GM21528 (cell line): Measurements from ENCODE around the gene GNAQ.
"Not testable (repeated sequence)": the region's sequence is repeated elsewhere in the genome, so short reads cannot be mapped to it uniquely, and the experiment has no call there.

Experiments used
- ATAC-seq: cut with Tn5 transposase; IDR thresholded peaks from one replicate; pipeline ENCODE4 v1.9.1; 2021; ENCODE audit warnings: mild to moderate bottlenecking, moderate library complexity; ENCODE audit not compliant: unreplicated experiment, low FRiP score

Gene GNAQ

DNA sequence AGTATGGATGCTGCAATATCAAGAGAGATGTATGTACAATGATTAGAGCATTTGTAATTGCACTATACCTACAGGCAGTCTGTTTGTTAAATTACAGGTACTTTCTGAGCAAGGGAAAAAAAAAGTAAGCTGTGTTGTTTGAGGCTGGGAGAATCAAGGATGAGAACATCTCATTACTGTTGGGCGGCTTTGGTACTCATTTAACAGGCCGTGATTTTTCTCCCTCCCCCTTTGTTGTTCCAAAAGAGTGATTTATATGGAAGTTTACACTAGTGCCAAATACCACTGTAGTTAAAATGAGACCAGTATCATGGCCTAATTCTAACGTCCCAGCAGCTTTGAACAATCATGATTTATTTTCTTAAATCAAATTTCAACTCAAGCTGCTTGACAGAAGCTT lies 312.3 kb downstream of the GNAQ start:
- ATAC-seq, result no peak

- ATAC-seq, result not testable (repeated sequence)
Measured at GRCh38 chr9:77718298-77718640, 313.3 kb downstream of the GNAQ start.

GRCh38 chr9:77717608-77718297 lies 313.9 kb downstream of the GNAQ start:
- not testable (repeated sequence) for ATAC-seq

- ATAC-seq, result no peak
Measured at GRCh38 chr9:77714077-77714549, 317.5 kb downstream of the GNAQ start.

DNA sequence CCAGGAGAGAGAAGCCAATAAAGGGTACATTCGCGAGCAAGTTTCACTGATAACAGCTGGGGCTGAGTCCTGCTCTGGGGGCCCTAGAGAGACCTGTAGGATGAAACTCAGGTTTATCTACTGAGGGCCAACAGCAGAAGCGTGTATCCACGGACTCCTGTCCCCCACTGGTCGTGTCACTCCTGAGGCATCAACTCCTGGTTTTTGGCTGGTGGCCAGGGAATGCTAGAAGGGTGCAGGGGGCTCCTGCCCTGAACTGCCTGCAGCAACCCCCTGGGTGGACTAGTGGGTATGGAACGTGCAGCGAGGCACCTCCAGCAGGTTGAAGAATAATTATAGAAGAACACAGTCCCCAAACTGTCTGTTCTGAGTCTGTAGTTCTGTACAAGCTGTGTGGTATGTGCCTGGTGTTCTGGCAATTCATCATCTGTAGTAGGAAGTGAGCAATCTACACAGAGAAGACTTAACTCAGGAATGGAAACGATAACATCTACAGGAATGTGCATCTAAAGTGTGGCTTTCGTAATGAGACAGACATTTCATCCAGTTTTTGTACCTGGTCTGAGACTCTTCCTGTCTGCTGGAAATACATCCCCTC lies 319.0 kb downstream of the GNAQ start:
- no peak for ATAC-seq

DNA sequence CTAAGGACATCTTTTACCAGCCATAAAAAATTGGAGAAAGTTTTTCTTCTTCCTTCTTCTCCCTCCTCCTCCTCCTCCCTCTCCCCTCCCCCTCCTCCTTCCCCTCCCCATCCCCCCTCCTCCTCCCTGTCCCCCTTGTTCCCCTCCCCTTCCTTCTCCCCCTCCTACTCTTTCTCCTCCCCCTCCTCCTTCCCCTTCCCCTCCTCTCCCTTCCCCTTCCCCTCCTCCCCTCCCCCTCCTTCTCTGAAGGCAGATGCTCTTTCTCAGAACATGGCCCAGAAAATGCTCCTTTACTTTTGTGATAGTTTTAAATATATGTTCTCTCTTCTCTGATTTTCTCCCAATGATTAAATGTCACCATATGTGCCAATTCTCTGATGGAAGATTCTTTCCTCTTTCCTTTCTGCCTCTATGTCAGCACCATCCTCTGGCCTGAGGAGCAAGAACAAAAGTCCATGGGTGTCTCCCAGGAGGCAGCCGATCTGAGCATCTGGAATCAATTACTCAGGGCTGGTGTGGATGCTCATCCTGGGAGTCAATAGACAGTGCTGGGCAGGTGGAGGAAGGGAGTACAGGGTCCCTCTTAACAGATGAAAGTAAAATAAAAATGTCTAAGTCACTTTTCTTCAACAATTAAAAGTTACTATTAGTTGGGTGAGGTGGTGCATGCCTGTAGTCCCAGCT lies 320.5 kb downstream of the GNAQ start:
- no peak for ATAC-seq

DNA sequence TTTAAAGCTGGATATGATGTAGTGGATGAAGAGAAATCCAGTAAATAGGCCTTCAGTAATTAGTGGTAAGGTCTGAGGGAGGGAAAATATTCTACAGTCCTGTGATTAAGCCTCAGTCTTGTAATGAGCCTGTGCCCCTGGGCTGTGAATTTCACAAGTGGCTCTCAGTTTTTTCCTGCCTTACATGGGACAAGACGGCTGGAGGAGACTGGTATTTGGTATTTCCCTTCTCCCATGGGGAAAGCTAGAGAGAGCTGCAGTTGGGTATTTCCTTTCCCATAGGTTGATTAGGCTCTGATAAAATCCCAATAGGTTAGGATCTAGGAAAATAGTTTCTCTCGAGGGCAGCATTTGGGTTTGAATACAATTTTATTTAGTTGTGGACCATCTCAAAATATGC lies 321.3 kb downstream of the GNAQ start:
- no peak for ATAC-seq

- no peak for ATAC-seq
Measured at GRCh38 chr9:77708064-77708815, 323.4 kb downstream of the GNAQ start.

GRCh38 chr9:77707383-77708063 lies 324.1 kb downstream of the GNAQ start:
- ATAC-seq, result no peak

DNA sequence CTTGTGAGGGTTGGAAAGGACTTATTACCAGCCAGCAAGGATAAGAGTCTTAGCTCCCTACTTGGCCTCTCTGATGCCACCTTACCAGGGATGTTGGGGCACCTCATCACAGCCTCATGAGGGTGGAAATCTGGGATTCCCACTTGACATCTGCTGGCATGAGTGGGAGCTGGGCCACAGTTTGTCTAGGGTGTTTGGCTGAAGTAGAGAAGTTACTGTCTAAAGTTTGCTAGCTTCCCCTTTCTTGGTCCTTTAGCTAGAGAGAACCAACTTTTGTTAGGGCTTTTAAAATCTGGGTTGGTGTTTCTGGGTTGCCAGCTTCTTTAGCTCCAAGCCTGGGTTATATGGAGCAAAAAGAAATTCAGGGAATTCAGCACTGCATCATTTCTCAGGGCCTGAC lies 326.0 kb downstream of the GNAQ start:
- ATAC-seq, result no peak

DNA sequence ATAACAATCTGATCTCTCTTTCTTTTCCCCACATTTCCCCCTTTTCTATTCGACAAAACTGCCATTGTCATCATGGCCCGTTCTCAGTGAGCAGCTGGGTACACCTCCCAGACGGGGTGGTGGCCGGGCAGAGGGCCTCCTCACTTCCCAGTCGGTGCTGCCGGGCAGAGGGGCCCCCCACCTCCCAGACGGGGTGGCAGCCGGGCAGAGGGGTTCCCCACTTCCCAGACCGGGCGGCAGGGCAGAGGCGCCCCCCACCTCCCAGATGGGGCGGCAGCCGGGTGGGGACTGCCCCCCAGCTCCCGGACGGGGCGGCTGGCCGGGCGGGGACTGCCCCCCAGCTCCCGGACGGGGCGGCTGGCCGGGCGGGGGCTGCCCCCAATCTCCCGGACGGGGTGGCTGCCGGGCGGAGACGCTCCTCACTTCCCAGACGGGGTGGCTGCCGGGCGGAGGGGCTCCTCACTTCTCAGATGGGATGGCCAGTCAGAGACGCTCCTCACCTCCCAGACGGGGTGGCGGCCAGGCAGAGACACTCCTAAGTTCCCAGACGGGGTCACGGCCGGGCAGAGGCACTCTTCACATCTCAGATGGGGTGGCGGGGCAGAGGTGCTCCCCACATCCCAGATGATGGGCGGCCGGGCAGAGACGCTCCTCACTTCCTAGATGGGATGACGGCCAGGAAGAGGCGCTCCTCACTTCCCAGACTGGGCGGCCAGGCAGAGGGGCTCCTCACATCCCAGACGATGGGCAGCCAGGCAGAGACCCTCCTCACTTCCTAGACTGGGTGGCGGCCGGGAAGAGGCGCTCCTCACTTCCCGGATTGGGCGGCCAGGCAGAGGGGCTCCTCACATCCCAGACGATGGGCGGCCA lies 328.9 kb downstream of the GNAQ start:
- ATAC-seq, result not testable (repeated sequence)

- ATAC-seq, result no peak
Measured at GRCh38 chr9:77697238-77697984, 334.2 kb downstream of the GNAQ start.

DNA sequence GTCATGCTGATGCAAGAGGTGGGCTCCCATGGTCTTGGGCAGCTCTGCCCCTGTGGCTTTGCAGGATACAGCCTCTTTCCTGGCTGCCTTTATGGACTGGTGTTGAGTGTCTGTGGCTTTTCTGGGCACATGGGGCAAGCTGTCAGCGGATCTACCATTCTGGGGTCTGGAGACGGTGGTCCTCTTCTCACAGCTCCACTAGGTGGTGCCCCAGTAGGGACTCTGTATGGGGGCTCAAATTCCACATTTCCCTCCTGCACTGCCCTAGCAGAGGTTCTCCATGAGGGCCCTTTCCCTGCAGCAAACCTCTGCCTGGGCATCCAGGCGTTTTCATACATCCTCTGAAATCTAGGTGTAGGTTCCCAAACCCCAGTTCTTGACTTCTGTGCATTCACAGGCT lies 340.9 kb downstream of the GNAQ start:
- not testable (repeated sequence) for ATAC-seq

GRCh38 chr9:77690119-77690518 lies 341.5 kb downstream of the GNAQ start:
- not testable (repeated sequence) for ATAC-seq

GRCh38 chr9:77687737-77688136 lies 343.9 kb downstream of the GNAQ start:
- ATAC-seq, result not testable (repeated sequence)

DNA sequence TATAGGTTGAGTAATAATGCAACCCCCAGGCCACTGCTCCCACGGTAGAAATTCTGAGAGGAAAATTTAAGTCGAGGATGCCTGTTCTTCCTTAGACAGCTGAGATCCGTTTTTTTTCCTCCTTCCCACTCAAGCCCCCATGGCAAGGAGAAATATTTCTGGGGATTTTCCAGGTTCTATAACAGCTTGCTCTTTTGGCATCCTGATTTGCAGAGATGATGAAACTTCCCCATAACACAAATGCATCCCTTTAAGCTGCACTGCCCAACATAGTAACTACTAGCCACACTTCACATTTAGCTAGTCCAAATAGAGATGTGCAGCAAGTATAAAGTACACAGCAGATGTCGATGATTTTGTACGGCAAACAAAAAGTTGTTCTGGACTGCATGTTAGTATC lies 351.0 kb downstream of the GNAQ start:
- no peak for ATAC-seq

DNA sequence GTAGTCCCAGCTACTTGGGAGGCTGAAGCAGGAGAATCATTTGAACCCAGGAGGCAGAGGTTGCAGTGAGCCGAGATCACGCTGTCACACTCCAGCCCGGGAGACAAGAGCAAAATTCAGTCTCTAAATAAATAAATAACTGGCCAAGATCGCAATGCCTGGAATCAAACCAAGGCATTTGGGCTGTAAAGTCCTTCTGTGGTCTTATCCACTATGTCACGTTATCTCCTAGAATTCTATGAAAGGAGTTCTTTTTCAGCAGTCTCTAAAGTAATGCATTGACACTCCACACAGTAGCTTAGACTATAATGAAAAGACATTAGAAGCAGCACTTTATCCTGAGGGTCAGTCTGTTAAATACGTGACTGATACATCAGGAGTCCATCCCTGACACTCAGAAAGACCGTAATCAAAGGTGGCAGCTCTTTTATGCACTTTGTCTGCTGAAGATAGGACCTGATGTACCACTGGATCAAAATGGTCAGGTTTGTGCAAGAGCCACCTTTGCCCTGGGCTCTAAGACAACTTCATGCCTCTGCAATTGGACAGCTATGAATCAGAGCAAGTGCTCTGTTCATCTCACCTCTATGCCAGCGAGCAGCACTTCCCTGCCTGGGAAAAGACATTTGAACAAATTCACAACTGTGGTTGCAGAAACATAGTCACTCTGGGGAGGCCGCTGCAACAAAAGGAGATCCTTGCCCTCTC lies 351.8 kb downstream of the GNAQ start:
- ATAC-seq, result no peak

DNA sequence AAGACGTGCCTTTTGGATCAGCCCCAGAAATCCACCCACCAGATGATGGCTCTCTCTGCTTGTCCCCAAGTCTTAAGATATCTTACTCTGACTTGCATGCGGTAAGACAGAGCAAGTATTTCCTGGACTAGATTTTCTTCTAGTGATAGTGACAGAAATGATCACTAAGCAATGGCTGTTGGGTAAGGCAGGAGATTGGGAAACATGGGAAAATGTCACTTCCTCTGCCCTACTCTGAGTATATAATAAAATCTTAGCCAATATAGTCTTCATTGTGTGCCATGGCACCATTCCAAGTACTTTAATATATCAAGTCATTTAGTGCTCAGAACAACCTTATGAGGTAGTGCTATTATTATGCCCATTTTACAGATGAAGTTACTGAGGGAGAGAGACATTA lies 352.5 kb downstream of the GNAQ start:
- no peak for ATAC-seq
